Testis (tissue), 3 donors: Measurements from ENCODE around the gene TBCA. TPM values are rescaled to one million over a fixed set of nuclear protein-coding genes. Genes with fewer than 3 reads are reported as not detected.

Source experiments
- DNase-seq: peaks from one replicate; pipeline ENCODE4 v3.0.0-alpha.2; 2019
- H3K27ac ChIP-seq, 2 donors: fragments of 200-600 bp; sonication (generic); one replicate each; pipeline ENCODE4 v1.5.1; 2019
- H3K27me3 ChIP-seq: fragments of 200-600 bp; sonication (generic); one replicate; pipeline ENCODE4 v1.5.1; 2019
- H3K36me3 ChIP-seq: fragments of 200-600 bp; sonication (generic); one replicate; pipeline ENCODE4 v1.5.1; 2017; ENCODE audit warnings: low read depth; ENCODE audit errors: missing control alignments
- H3K4me1 ChIP-seq: fragments of 200-600 bp; sonication (generic); one replicate; pipeline ENCODE4 v1.5.1; 2019
- H3K4me3 ChIP-seq, 2 donors: fragments of 200-600 bp; sonication (generic); one replicate each; pipeline ENCODE4 v1.5.1; 2017 to 2019
- H3K9me3 ChIP-seq: fragments of 200-600 bp; sonication (generic); one replicate; pipeline ENCODE4 v1.5.1; 2017
- POLR2A ChIP-seq: fragments of 450-650 bp; IDR thresholded peaks from one replicate; pipeline ENCODE4 v1.6.1; 2017; ENCODE audit warnings: antibody characterized with exemption, mild to moderate bottlenecking, moderate library complexity
- WGBS, 2 donors: methylation state at CpG; one replicate each; pipeline ENCODE4 v1.1.5; 2018; 5-methylcytosine and 5-hydroxymethylcytosine counted together
- intact Hi-C: fragments of 100-400 bp; cut with DNase I; formaldehyde crosslinking; loops from one replicate; pipeline ENCODE4 v1.15.1; 2023; ENCODE audit warnings: low total_unique reads
- polyA plus RNA-seq: library from polyadenylated mRNA; stranded (reverse); fragments of 350-450 nt; fragmentation: Illumina TruSeq; extraction: RNeasy Lipid Tissue Mini Kit (QIAGEN cat#74804); gene quantifications from one replicate; pipeline ENCODE4 v1.2.3, GENCODE V29; 2014; ENCODE audit warnings: low read depth, low replicate concordance; ENCODE audit not compliant: insufficient read depth
- total RNA-seq, 2 donors: library from RNA; depleted of rRNA; stranded (reverse); fragments of >200 nt; gene quantifications; one replicate each; pipeline ENCODE4 v1.2.3, GENCODE V29; 2016
- TF ChIP-seq, protein P1 (sequence below), 3 experiments: fragments of 450-650 bp in 2 of 3; fragments of 200-600 bp in 1 of 3; sonication (generic) in 1 of 3; IDR thresholded peaks; one replicate each; pipeline ENCODE4 v1.5.1; 2016 to 2019; ENCODE audit warnings: antibody characterized with exemption in 3 of 3, mild to moderate bottlenecking in 2 of 3, moderate library complexity in 1 of 3

TBCA gene
- total and polyA plus RNA-seq, 3 donors from 2014 or later, result 116 to 187 (median 123) TPM

DNA sequence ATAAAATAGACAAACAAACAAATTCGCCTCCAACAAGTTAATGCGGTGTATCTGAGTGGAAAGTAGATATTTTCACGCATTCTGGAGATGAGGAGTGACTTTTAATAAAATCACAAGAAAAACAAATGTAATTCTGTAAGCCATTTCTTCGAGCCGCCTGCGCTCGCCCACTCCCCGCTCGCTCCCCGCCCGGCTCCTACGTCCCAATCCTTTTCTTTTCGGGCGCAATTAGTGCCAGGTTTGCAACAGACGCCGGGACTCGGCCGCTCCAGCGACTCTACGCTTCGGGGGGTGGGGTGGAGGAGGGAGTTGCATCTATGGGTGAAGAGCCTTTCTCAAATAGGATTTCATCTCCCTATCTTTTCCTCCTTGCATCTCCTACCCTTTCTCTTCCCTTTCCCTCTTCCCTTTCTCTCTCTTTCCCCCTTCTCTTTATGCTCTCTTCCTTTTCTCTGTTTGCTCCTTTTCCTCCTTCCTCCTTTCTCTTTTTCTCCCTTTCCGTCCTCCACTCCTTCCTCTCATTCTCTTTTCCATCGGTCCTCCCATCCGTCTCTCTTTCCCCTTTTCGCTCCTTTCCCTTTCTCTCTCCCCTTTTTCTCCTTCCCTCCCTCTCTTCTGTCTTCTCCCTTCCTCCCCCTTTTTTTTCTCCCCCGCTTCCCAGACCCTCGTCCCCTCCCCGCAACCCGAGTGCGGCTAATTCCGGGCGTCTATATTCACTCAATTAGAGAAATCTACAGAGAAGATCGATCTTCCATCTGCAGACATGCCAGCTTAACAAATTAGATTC is 131.6 kb downstream of the TBCA start:
- DNase-seq, result no peak
- WGBS, 2 donors, result 7 to 12% methylated on average over 33 of the region's 33 CpGs
- intact Hi-C loops, result no loop called here
- Histone ChIP-seq H3K9me3 (no peaks in the 10 kb centered on the region), H3K27me3 (peaks cover 15% of the 10 kb centered on the region), H3K4me1 (no peaks in the 10 kb centered on the region), H3K4me3 (peak overlapping the region in 1 of 2 donors; percentile 41), H3K27ac (no peak overlapping the region), H3K36me3 (no peaks in the 10 kb centered on the region)
- TF ChIP-seq POLR2A, result no peak
- TF ChIP-seq, protein P1, sequence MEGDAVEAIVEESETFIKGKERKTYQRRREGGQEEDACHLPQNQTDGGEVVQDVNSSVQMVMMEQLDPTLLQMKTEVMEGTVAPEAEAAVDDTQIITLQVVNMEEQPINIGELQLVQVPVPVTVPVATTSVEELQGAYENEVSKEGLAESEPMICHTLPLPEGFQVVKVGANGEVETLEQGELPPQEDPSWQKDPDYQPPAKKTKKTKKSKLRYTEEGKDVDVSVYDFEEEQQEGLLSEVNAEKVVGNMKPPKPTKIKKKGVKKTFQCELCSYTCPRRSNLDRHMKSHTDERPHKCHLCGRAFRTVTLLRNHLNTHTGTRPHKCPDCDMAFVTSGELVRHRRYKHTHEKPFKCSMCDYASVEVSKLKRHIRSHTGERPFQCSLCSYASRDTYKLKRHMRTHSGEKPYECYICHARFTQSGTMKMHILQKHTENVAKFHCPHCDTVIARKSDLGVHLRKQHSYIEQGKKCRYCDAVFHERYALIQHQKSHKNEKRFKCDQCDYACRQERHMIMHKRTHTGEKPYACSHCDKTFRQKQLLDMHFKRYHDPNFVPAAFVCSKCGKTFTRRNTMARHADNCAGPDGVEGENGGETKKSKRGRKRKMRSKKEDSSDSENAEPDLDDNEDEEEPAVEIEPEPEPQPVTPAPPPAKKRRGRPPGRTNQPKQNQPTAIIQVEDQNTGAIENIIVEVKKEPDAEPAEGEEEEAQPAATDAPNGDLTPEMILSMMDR (IDR thresholded peaks at IDR 0.05), result no peak

DNA sequence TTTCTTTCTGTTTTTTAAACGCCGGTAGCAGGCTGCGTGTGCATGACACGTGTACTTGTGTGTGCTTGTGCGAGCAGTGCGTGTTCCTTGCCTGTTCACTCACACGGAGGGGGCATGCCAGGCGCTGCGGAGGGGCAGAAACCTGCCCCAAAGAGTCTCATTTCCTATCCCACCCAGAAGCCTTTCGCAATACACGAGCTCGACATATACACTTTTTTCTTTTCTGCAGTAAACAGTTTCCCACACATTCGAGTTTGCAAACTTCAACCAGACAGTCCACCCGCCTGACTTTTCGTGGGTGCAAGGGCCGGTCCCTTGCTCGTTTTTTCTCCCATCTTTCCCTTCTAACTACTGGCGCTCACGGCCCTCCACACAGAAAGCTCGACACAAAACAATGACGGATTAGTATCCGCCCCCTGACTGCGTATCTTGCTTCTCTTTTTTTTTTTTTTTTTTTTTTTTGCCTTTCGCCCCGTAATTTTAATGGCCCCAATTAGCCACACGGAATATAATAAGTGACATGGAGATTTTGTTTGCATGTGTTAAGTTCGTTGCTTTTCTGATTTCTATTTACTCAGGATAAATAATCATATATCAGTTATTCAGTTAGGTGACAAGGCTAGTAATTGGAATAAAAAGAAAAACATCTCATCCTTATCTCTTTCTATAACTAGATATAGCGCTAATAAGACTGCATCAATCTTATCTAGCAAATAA is 132.3 kb downstream of the TBCA start:
- 10% methylated on average over 28 of the region's 28 CpGs for WGBS, 2 donors
- peaks cover 15% of the 10 kb centered on the region for H3K27me3 ChIP-seq
- H3K9me3 ChIP-seq, result no peaks in the 10 kb centered on the region
- intact Hi-C loops, result no loop called here
- no peak overlapping the region for H3K27ac ChIP-seq
- no peaks in the 10 kb centered on the region for H3K4me1 ChIP-seq
- no peaks in the 10 kb centered on the region for H3K36me3 ChIP-seq
- DNase-seq, result no peak
- H3K4me3 ChIP-seq, result no peak overlapping the region
- TF ChIP-seq, protein P1 (IDR thresholded peaks at IDR 0.05), result no peak
- no peak for TF ChIP-seq POLR2A

DNA sequence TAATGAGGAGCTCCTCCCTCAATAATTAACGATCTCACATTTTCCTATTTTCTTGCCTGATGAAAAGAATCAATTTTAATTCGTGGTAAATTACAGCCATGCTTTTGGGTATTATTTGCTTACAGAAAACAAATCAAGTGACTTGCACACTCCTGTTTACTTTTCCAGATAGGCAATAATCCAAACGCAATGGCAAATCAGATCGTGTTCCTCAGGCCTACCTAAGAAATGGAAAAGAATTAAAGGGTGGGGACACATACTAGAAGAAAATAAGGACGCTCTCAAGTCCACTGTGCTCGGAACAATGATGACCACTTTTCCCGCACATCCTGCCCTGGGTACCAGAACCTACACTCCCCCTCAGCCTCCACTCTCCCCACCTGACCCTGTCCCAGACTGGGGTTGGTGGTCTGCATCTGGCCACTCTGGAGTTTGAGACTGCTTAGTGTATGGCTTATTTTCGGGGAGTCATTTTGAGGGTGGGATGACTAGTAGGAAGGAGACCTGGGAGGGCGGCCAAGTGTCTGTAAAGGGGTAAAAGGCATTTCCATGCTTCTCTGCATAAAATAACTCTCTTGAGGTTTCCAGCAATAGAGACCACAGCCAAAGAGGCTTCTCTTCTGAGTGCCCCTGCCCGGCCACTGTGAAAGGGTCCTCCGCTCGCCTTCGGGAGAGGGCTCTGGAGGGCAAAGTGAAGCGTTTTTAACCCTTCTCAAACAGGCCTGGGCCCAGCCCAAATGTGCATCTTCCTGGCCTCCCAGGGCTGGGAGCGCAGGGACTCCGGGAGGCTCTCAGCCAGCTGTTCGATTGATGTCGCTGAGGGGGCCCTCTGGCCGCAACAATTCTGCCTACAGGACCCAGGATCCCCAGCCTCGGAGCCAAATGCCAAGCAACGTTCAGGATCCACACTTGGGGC is 133.1 kb downstream of the TBCA start:
- WGBS, 2 donors, result 8 to 10% methylated on average over 20 to 21 of the region's 21 CpGs
- Histone ChIP-seq H3K27me3 (peaks cover 15% of the 10 kb centered on the region), H3K9me3 (no peaks in the 10 kb centered on the region), H3K4me3 (no peak overlapping the region), H3K27ac (no peak overlapping the region), H3K4me1 (no peaks in the 10 kb centered on the region), H3K36me3 (no peaks in the 10 kb centered on the region)
- no peak for DNase-seq
- TF ChIP-seq, protein P1 (IDR thresholded peaks at IDR 0.05), result no peak
- TF ChIP-seq POLR2A, result no peak
- intact Hi-C loops, result no loop called here

DNA sequence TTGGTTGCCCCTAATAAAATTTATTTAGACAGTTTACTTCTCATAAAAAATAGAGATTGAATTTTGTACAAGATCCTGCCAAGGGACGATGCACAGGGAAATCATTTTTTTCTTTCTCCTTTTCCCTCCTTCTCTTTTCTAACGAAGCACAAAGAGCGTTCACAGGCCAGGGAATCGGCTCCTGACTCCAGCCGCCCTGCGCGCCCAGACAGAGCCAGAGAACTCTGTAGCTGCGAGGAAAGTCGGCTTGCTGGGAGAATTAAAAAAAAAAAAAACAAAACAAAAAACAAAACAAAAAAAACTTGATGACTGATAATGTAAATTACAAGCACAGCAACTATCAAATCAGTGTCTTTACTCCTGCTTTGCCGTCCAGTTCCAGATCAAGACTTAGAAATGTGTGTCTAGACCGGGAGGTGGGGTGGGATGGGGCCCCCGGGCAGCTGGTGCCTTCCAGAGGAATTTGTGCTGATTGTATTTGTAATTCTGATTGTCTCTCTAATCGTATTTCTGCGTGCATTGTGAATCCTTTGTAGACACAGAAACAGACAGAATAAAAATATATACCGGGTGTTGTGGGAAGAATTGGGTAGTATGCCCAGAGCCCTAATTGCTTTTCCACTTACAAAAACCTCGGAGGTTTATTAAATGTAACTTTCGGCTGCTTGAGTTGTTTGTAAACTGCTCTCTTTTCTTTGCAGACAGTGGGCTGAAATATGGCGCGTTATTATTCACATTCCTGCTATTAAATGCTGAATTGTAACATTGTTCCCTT is 134.0 kb downstream of the TBCA start:
- no peaks in the 10 kb centered on the region for H3K9me3 ChIP-seq
- H3K4me3 ChIP-seq, result no peak overlapping the region
- H3K36me3 ChIP-seq, result no peaks in the 10 kb centered on the region
- H3K27me3 ChIP-seq, result peaks cover 15% of the 10 kb centered on the region
- WGBS, 2 donors, result 15% methylated on average over 19 of the region's 19 CpGs
- TF ChIP-seq POLR2A, result no peak
- TF ChIP-seq, protein P1 (IDR thresholded peaks at IDR 0.05), result no peak
- H3K4me1 ChIP-seq, result no peaks in the 10 kb centered on the region
- intact Hi-C loops, result no loop called here
- H3K27ac ChIP-seq, result no peak overlapping the region
- no peak for DNase-seq
